Natural killer cell (primary cell): ENCODE results near the gene PCBP1. TPM values are rescaled to one million over a fixed set of nuclear protein-coding genes. Genes with fewer than 3 reads are reported as not detected.
A peak's percentile ranks its signal among the peaks of the same experiment; 100 is the strongest.

Experiments used
- ATAC-seq, 3 donors: fragments of 150-1000 bp in 2 of 3; fragments of 200-7000 bp in 1 of 3; cut with Tn5 transposase; 1 replicate in 1 of 3; 2 replicates in 2 of 3; pipeline ENCODE4 v1.10.0; 2021; ENCODE audit warnings: mild to moderate bottlenecking in 2 of 3, moderate library complexity in 2 of 3
- DNase-seq, 2 donors: peaks; one replicate each; pipeline versions ENCODE4 v3.0.0 to v3.0.0-alpha.2; 2013 to 2021; ENCODE audit warnings: mixed read lengths in 1 of 2
- H3K27ac ChIP-seq: one replicate; pipeline ENCODE4 v1.5.1; 2013; ENCODE audit warnings: mild to moderate bottlenecking, low read length
- H3K27me3 ChIP-seq: one replicate; pipeline ENCODE4 v1.6.1; 2013; ENCODE audit warnings: low read length; ENCODE audit not compliant: control insufficient read depth, insufficient read depth
- H3K36me3 ChIP-seq: one replicate; pipeline ENCODE4 v1.6.1; 2013; ENCODE audit warnings: low read length; ENCODE audit not compliant: control insufficient read depth, insufficient read depth
- H3K4me1 ChIP-seq: one replicate; pipeline ENCODE4 v1.6.1; 2013; ENCODE audit warnings: low read length; ENCODE audit not compliant: control insufficient read depth, insufficient read depth
- H3K4me3 ChIP-seq: one replicate; pipeline ENCODE4 v1.5.1; 2013; ENCODE audit warnings: low read length
- H3K9me3 ChIP-seq: one replicate; pipeline ENCODE4 v1.6.1; 2013; ENCODE audit warnings: low read length; ENCODE audit not compliant: control insufficient read depth, insufficient read depth
- H3K27ac Mint-ChIP-seq, 2 donors: one replicate each; pipeline ENCODE4 v1.8.0; 2022; ENCODE audit warnings: mild to moderate bottlenecking in 2 of 2, mixed read lengths in 2 of 2, moderate library complexity in 1 of 2
- H3K27me3 Mint-ChIP-seq, 2 donors: one replicate each; pipeline ENCODE4 v1.8.0; 2022; ENCODE audit warnings: low read depth in 2 of 2, mixed read lengths in 2 of 2
- H3K36me3 Mint-ChIP-seq: one replicate; pipeline ENCODE4 v1.8.0; 2022; ENCODE audit warnings: mixed read lengths
- H3K4me1 Mint-ChIP-seq, 2 donors: one replicate each; pipeline ENCODE4 v1.8.0; 2022; ENCODE audit warnings: mixed read lengths in 2 of 2
- H3K4me3 Mint-ChIP-seq: one replicate; pipeline ENCODE4 v1.8.0; 2022; ENCODE audit warnings: mild to moderate bottlenecking, moderate library complexity, mixed read lengths
- H3K9me3 Mint-ChIP-seq, 2 donors: one replicate each; pipeline ENCODE4 v1.8.0; 2022; ENCODE audit warnings: mixed read lengths in 2 of 2
- WGBS: methylation state at CpG from one replicate; pipeline ENCODE4 v1.1.7; 2013; ENCODE audit warnings: missing lambda C conversion rate; ENCODE audit not compliant: insufficient coverage; 5-methylcytosine and 5-hydroxymethylcytosine counted together
- intact Hi-C: fragments of 100-400 bp; cut with micrococcal nuclease; formaldehyde crosslinking; loops from one replicate; pipeline ENCODE4 v1.14.2; 2022
- total RNA-seq, 4 donors: library from RNA; stranded (reverse); fragments of 120-200 nt in 1 of 4; gene quantifications; one replicate each; pipeline versions ENCODE4 v1.2.3 to v1.2.4, GENCODE V29; 2013 to 2022
- TF ChIP-seq, protein P1 (sequence below): fragments of 200-600 bp; IDR thresholded peaks from one replicate; pipeline ENCODE4 v1.8.0; 2022; ENCODE audit warnings: antibody characterized with exemption

PCBP1 gene
- total RNA-seq, 3 donors from 2014 or later (not counting 1 experiment from before 2014, with no cell fraction given): 329 to 358 (median 352) TPM

DNA sequence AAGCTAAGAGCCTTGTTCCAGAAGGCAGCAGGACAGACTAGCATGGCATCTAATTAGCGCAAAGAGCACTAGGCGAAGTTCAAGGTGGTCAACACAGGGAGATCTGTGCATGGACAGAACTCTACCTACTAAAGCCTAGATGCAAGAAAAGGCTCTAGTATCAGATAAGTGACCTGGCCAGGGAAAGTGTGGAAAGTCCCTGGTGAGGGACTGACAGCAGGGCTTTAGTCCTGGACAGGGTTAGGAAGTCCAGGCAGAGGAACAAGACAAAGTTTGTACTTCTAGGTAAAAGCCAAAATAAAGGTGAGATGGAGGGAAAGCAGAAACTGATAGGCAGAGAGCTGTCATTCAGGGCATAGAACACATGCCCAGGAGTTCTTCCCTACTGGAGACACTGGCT lies 45.0 kb upstream of the PCBP1 start:
- H3K4me1 ChIP-seq: peaks cover 64% of the 10 kb centered on the region
- no peak overlapping the region for H3K4me3 ChIP-seq
- H3K36me3 Mint-ChIP-seq: peaks cover 3% of the 10 kb centered on the region
- H3K27me3 Mint-ChIP-seq: no peaks in the 10 kb centered on the region
- no peaks in the 10 kb centered on the region for H3K9me3 Mint-ChIP-seq
- H3K36me3 ChIP-seq: peaks cover 3% of the 10 kb centered on the region
- WGBS: 95% methylated on average over 2 of the region's 2 CpGs
- H3K4me1 Mint-ChIP-seq: peaks cover 83% of the 10 kb centered on the region in 2 donors
- H3K27me3 ChIP-seq: no peaks in the 10 kb centered on the region
- no peaks in the 10 kb centered on the region for H3K9me3 ChIP-seq
- H3K4me3 Mint-ChIP-seq: peak overlapping the region; percentile 13
- H3K27ac ChIP-seq: peak overlapping the region; percentile 85
- no peak for DNase-seq
- intact Hi-C loops: loop anchor here (5.0 kb wide), 1 partner anchor 35 kb away; no protein-coding TSS in a partner anchor
- TF ChIP-seq, protein P1, sequence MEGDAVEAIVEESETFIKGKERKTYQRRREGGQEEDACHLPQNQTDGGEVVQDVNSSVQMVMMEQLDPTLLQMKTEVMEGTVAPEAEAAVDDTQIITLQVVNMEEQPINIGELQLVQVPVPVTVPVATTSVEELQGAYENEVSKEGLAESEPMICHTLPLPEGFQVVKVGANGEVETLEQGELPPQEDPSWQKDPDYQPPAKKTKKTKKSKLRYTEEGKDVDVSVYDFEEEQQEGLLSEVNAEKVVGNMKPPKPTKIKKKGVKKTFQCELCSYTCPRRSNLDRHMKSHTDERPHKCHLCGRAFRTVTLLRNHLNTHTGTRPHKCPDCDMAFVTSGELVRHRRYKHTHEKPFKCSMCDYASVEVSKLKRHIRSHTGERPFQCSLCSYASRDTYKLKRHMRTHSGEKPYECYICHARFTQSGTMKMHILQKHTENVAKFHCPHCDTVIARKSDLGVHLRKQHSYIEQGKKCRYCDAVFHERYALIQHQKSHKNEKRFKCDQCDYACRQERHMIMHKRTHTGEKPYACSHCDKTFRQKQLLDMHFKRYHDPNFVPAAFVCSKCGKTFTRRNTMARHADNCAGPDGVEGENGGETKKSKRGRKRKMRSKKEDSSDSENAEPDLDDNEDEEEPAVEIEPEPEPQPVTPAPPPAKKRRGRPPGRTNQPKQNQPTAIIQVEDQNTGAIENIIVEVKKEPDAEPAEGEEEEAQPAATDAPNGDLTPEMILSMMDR: no peak
- peak overlapping the region; percentile 92 to 97 for H3K27ac Mint-ChIP-seq
- ATAC-seq: no peak

DNA sequence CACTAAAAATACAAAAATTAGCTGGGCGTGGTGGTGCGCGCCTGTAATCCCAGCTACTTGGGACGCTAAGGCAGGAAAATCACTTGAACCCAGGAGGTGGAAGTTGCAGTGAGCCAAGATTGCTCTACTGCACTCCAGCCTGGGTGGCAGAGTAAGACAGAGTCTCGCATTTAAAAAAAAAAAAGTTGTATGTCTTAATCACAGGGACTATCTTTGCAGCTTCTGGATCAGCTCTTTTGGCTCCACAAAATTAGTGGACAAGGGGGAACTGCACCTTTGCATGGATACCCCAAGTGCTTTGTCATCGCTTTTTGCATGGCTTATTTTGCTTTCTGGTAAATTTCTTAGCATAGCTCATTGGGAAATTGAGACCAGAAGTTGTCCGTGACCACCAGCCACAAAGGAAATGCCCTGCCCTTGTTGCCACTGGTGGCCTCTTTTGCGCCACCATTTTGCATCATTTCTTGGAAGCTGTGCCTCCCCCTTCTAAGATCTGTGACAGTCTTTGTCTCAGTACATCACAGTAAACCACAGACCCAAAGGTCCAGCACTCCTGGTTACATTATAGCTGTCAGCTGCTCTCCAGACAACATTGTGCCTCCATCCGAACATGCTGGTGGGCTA lies 43.9 kb upstream of the PCBP1 start:
- Histone ChIP-seq H3K36me3 (peaks cover 4% of the 10 kb centered on the region), H3K27ac (peak overlapping the region; percentile 85), H3K4me3 (no peak overlapping the region), H3K4me1 (peaks cover 64% of the 10 kb centered on the region), H3K9me3 (no peaks in the 10 kb centered on the region), H3K27me3 (no peaks in the 10 kb centered on the region)
- 55% methylated on average over 9 of the region's 9 CpGs for WGBS
- DNase-seq (peak; percentile 28 to 34), ATAC-seq (peak; percentile 61 to 91 (median 83))
- no peaks in the 10 kb centered on the region for H3K27me3 Mint-ChIP-seq
- TF ChIP-seq, protein P1: no peak
- peaks cover 8% of the 10 kb centered on the region for H3K36me3 Mint-ChIP-seq
- H3K9me3 Mint-ChIP-seq: no peaks in the 10 kb centered on the region
- H3K4me1 Mint-ChIP-seq: peaks cover 72 to 78% of the 10 kb centered on the region in 2 donors
- peak overlapping the region; percentile 92 to 97 for H3K27ac Mint-ChIP-seq
- intact Hi-C loops: loop anchor here (5.0 kb wide), 1 partner anchor 34 kb away; no protein-coding TSS in a partner anchor
- peak overlapping the region; percentile 78 for H3K4me3 Mint-ChIP-seq

DNA sequence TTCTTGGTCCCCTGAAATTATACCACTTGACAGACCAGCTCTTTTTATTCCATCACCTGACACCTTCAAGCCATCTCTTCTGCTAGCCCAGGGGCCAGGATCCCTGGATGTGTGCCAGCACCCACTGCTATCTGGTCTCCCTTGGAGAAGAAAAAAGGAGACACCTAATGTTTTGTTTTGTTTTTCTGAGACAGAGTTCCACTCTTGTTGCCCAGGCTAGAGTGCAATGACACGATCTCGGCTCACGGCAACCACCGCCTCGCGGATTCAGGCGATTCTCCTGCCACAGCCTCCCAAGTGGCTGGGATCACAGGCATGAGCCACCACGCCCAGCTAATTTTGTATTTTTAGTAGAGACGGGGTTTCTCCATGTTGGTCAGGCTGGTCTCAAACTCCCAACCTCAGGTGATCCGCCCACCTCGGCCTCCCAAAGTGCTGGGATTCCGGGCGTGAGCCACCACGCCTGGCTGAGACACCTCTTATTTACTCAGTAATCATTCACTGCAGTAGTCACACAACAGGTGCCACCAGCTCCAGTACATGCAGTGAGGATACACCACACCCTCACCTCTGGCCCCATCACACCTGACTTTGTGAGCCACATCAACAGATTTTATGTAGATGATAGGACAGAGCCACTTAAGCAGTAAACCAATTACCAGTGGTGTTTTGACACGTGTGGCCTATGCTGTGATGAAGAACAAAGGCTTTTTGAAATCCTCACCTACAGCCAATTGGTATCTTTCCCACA lies 42.8 kb upstream of the PCBP1 start:
- Histone ChIP-seq H3K4me3 (no peak overlapping the region), H3K4me1 (peaks cover 62% of the 10 kb centered on the region), H3K27me3 (no peaks in the 10 kb centered on the region), H3K36me3 (peaks cover 13% of the 10 kb centered on the region), H3K27ac (peak overlapping the region; percentile 85), H3K9me3 (no peaks in the 10 kb centered on the region)
- no peak for DNase-seq
- no peak for ATAC-seq
- Mint-ChIP-seq H3K36me3 (peaks cover 8% of the 10 kb centered on the region), H3K27ac (peak overlapping the region; percentile 92 to 97), H3K9me3 (no peaks in the 10 kb centered on the region), H3K4me1 (peaks cover 62 to 71% of the 10 kb centered on the region in 2 donors), H3K27me3 (no peaks in the 10 kb centered on the region), H3K4me3 (peak overlapping the region; percentile 78)
- intact Hi-C loops: loop anchor here (5.0 kb wide), 1 partner anchor 33 kb away; no protein-coding TSS in a partner anchor
- 91% methylated on average over 14 of the region's 15 CpGs for WGBS
- TF ChIP-seq, protein P1: no peak
